GM12801 (cell line): ENCODE measurements around the gene PPIE.

Experiments
- CTCF ChIP-seq: IDR thresholded peaks from one replicate; pipeline ENCODE4 v1.5.1; 2011; ENCODE audit warnings: control low read depth; ENCODE audit not compliant: insufficient read length; ENCODE audit errors: extremely low read depth

PPIE gene

GRCh38 chr1:39779137-39779536 is 40.5 kb downstream of the PPIE start:
- no peak for TF ChIP-seq CTCF

GRCh38 chr1:39779821-39780220 is 41.1 kb downstream of the PPIE start:
- TF ChIP-seq CTCF = no peak

- TF ChIP-seq CTCF = no peak
These were observed 42.6 kb downstream of the PPIE start for GRCh38 chr1:39781349-39781715.

- no peak for TF ChIP-seq CTCF
These were observed 43.4 kb downstream of the PPIE start for GRCh38 chr1:39782103-39782502.

GRCh38 chr1:39787468-39787867 is 48.8 kb downstream of the PPIE start:
- TF ChIP-seq CTCF = no peak

GRCh38 chr1:39788426-39788757 is 49.7 kb downstream of the PPIE start:
- no peak for TF ChIP-seq CTCF

GRCh38 chr1:39788758-39789570 is 50.3 kb downstream of the PPIE start, which contains the start of gene BMP8B:
Gene BMP8B (minus strand): TSS chr1:39788865. CDS start chr1:39788485, 380 bp downstream.
- no peak for TF ChIP-seq CTCF
